T-helper 1 cell (primary cell): ENCODE data around the gene NOTCH1.
A peak's percentile ranks its signal among the peaks of the same experiment; 100 is the strongest.

Experiments used
- DNase-seq, 5 donors: peaks; one replicate each; pipeline ENCODE4 v3.0.0-alpha.2; 2012 to 2020

NOTCH1 gene

GRCh38 chr9:136484153-136485048, 61.4 kb downstream of the NOTCH1 start:
- DNase-seq: peak in 2 of 5 donors; percentile 15 to 26

DNA sequence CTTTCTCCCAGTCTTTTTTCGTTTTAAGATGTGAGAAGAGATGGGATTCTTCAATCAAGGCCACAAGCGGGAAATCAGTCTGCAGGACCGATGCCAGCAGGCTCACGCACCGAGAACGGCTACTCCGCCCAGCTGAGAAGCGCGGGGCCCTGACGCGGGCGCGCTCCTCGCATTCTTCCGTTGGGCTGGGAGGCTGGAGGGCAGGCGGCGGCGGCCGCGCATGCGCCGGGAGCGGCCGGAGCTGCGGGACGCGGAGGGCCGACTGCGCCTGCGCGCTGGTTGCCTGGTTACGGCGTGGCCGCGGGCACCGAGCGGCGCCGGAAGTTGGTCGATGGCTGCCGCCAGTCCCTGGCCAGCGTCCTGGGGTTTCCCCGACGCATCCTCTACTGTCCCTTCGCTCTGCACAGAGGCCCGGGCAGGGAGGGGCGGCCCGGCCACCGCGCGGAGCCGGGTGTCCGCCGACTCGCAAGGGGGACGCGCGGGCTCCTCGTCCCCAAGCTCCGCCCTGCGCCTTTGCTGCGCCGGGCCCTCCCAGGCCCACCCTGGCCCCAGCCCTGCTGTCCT, 62.2 kb downstream of the NOTCH1 start:
- peak; percentile 90 to 97 (median 92) for DNase-seq

DNA sequence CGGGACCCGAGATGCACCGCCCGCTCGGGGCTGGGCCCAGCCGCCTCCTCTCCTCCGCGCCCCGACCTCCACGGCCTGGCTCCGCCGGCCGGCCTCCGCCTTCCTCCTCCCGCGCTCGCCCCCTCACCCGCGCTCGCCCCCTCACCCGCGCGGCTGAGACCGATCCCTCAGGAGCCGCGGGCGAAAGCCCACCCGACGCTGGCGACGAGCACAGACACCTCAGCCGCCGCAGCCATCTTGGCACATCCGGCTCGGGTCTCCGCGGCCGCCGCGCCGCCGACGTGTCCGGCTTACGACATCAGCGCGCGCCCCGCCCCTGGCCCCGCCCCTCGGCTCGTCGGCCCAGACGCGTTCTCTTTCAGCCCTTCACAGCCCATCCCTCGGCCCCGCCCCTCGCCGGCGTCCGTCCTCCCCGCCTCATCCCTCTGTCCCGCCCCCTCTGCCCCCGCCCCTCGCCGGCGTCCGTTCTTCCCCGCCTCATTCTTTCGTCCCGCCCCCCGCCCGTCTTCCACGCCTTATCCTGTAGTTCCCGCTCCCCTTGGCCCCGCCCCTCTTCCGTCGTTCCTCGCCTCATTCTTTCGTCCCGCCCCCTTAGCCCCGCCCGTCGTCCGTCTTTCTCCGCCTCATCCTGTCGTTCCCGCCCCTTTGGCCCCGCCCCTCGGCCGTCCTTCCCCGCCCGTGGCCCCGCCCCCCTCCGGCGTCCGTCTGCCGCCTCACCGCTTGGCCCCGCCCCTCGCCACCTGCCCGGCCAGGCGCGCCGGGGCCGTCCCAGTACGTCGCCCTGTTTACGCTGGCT, 62.9 kb downstream of the NOTCH1 start, which contains the start of gene SEC16A:
Gene SEC16A, minus strand, starts transcription at position 248 of the 796 bp plus-strand sequence. CDS start 5,425 bp downstream, outside the sequence.
- peak; percentile 98 to 100 (median 100) for DNase-seq

DNA sequence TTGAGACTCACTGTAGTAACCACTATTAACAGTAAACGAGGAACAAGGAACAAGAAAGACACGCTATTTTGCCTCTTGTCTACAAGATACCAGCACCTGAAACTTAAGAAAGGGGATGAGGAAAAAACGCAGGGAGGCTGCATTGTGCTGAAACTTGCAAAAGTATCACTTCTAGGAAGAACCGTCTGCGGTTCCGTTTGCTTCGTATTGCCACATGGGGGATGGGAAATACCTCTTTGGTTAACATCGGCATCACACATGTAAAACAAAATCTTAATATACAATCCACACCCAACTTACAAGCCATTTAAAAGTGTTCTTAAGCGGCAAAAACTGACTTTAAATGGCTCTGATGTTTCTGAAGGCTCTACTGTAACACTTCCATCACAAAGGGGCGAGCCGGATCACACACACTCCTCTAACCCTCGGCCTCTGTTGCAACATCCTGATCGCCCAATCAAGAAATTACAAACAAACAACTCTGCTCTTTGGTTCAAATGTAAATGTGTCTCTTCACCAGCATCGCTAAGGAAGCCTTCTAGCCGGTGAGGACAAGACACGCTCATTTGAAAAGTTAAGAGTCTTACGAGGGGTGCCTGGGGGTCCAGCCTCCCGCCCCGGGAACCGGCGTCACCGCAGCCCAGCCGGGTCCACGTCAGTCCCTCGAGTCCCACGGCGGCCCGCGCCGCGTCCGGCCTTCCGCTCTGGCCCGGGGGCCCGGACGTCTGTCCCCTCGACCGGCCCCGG, 63.6 kb downstream of the NOTCH1 start:
- peak in 3 of 5 donors; percentile 32 to 65 (median 34) for DNase-seq

GRCh38 chr9:136481558-136481957, 64.3 kb downstream of the NOTCH1 start:
- peak in 1 of 5 donors; percentile 24 for DNase-seq

DNA sequence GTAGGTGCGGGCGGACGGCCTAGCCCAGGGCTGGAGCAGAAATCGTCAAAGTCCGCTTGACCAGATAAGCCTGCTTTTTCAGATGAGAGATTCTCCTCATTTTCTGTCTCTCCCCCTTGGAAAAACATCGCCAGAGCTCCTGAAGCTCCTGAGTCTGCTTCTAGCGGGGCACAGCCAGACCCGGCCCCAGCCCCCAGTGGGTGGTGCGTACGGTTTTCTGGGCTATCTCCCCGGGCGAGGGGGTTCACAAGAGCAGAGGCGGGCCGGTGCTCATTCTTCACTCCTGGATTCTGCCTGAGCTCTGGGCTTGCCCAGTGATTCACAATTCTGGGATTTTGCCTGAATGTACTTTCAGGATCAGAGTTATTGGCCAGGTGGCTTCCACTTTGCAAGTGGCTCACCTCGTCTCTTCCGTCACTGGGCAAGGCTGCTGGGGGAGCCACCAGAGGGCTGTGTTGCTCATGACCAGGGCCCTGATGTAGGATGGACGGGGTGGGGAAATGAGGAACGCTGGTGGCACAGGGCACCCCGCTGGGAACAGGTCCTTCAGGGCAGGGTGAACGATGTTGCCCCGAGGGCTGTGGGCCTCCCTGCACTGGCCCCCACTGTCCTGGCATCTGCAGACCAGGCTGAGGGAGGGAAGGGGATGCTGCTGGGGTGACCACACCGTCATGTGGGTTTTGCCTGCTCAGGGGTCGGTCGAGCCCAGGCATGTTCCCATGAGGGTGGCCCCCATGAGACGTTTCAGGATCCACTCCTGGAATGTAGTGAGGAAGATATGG, 69.3 kb downstream of the NOTCH1 start:
- no peak for DNase-seq

DNA sequence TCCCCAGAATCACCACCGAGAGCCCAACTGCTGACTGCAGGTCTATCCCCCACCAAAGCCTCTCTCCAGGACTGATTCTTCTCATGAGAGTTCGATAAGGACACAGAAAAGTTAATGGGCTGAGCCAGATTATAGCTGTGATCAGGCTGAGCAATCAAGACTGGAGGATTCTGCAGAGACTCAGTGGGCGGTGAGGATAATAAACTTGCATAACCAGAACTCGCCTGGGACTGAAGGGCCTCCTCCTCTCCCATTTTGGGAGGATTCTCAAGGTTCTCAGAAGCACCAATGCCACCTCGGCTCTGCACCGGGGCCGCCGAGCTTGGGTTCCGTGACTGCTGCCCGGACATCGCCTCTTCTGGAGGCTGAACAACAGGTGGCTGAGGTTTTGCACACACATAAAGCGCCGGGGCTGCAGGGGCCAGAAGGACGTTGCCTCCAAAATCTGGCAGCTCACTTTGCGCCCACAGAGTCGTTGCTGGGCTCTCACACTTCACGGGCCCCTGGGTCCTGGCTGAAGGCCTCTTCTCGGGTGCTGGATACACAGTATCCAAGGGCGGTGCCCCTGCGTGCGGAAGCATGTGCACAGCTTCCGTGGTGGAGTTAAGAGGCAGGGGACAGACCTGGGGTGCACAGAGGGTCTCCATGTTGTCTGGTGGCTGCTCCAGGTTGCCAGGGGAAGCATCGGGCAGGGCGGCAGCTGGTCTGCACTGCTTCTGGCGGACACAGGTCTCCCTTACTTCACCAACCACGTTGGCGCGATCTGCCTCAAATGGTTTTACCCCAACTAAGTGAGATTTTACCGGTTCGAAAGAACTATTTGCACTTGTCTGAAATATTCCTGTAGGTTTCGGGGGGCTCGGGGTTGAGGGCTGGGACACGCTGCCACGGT, 70.6 kb downstream of the NOTCH1 start:
- no peak for DNase-seq

DNA sequence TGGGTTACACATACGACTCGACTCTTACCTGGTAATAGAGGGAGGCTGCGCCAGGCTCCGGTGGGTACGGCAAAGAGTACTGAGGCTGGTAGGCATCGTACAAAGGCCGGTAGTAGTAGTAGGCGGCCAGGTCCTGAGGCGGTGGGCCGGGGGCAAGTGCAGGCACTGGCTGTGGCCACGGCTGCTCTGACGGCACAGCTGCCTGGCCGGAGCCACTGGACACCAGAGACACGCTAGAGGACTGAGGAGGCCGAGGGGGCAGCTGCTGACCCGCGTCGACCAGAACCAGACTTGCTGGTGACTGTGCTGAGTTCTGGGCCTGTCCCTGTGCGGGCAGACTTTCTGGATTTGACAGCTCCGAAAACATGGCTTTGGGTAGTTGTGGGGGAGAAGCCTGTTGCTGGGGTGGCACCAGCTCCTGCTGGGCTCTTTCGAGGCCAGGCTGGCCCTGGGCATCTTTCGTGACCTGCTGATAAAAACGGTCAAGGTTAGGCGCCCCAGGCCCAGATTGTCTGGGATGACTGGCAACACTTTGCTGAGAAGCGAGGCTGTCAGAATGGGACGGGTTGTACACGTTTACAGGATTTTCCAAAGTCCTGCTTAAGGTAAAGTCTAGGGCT, 71.7 kb downstream of the NOTCH1 start:
- DNase-seq: no peak

GRCh38 chr9:136473354-136473721, 72.5 kb downstream of the NOTCH1 start:
- no peak for DNase-seq

GRCh38 chr9:136472640-136473353, 73.1 kb downstream of the NOTCH1 start:
- no peak for DNase-seq

GRCh38 chr9:136471802-136472487, 73.9 kb downstream of the NOTCH1 start:
- no peak for DNase-seq

GRCh38 chr9:136470792-136471469, 74.9 kb downstream of the NOTCH1 start:
- no peak for DNase-seq

- DNase-seq: no peak
Observed at GRCh38 chr9:136470356-136470755, 75.5 kb downstream of the NOTCH1 start.

- no peak for DNase-seq
Observed at GRCh38 chr9:136467766-136468165, 78.1 kb downstream of the NOTCH1 start.

- DNase-seq: no peak
Observed at GRCh38 chr9:136466155-136466541, 79.7 kb downstream of the NOTCH1 start.

GRCh38 chr9:136465500-136466154, 80.2 kb downstream of the NOTCH1 start:
- no peak for DNase-seq

- DNase-seq: no peak
Observed at GRCh38 chr9:136464241-136464640, 81.6 kb downstream of the NOTCH1 start.

- DNase-seq: no peak
Observed at GRCh38 chr9:136463578-136463977, 82.3 kb downstream of the NOTCH1 start.
